HG02678 (cell line): Measurements from ENCODE around the gene TBKBP1.
"Not testable (repeated sequence)": the region's sequence is repeated elsewhere in the genome, so short reads cannot be mapped to it uniquely, and the experiment has no call there.

Experiments
- ATAC-seq: cut with Tn5 transposase; IDR thresholded peaks from one replicate; pipeline ENCODE4 v1.9.1; 2021; ENCODE audit warnings: mild to moderate bottlenecking, moderate library complexity; ENCODE audit not compliant: unreplicated experiment

TBKBP1 gene

GRCh38 chr17:47731396-47731795, 37.4 kb downstream of the TBKBP1 start:
- no peak for ATAC-seq

DNA sequence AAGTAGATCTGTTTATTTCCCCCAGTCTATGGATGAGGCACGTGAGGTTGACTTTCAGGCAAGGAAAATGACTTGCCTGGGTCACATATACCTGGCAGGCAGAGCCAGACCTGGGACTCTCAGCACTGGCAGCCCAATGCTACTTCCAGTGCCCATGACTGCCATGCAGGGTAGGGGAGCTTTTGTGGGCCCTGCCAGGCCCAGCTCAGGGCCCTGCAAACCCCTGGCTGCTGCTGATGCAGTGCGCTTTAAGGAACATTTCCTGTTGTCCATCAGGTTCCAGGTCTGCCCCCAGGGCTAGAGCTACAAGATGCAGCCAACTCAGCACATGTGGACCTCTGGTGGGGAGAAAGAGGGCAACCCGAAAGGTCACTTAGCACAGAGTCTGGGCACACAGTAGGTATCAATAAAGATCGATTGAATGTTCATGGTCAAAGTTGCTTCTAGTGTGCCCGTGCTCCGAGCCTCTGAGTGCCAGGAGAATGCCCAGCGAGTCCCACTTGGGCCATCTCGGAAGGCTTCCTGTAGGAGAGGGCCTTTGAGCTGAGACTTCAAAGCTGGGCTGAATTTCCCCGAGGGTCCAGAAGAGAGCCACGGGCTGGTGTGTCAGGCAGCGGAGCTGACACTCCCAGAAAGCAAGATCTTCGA, 38.6 kb downstream of the TBKBP1 start:
- no peak for ATAC-seq

GRCh38 chr17:47733047-47733673, 39.2 kb downstream of the TBKBP1 start, which contains the start of gene TBX21:
Gene TBX21 (plus strand): TSS chr17:47733236. CDS start chr17:47733455, 219 bp downstream.
- ATAC-seq, result peak; percentile 65

DNA sequence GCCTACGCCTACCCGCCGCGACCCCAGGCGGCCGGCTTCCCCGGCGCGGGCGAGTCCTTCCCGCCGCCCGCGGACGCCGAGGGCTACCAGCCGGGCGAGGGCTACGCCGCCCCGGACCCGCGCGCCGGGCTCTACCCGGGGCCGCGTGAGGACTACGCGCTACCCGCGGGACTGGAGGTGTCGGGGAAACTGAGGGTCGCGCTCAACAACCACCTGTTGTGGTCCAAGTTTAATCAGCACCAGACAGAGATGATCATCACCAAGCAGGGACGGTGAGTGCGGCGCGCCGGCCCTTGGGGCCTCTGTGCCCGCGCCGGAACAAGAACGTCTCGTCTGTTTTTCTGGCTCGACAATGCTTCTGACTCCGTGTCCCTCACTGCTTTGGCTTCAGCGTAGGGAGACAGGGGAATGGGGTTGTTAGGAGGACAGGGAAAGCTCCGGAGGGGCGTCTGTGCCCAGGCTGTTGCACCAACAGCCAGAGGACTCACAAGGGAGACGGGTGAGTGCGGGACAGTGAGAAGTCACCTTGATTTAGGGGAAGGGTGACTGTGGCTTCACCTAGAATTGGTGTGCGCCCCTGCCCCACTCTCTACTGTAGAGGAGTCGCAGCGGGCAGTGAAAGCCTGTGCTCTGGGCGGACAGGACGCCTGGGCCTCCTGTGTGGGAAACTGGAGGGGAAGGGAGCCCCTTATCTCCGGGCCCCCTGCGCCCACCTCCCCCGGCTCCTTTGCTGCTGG, 39.9 kb downstream of the TBKBP1 start:
- ATAC-seq, result peak; percentile 13

DNA sequence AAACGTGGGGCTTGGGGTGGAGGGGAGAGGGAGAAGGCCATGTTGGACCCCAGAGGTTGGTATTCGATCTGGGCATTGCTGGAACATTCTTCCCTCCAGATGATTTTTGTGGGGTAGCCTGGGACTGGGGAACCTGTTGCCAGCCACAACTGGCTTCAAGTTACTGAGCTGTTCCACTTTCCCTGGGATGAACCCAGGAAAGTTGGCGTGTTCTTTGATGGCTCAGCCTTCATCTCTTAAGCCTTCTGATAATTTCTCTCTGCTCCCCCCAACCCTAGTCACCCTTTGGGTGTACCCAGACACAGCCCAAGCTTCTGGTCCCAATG, 41.1 kb downstream of the TBKBP1 start:
- no peak for ATAC-seq

DNA sequence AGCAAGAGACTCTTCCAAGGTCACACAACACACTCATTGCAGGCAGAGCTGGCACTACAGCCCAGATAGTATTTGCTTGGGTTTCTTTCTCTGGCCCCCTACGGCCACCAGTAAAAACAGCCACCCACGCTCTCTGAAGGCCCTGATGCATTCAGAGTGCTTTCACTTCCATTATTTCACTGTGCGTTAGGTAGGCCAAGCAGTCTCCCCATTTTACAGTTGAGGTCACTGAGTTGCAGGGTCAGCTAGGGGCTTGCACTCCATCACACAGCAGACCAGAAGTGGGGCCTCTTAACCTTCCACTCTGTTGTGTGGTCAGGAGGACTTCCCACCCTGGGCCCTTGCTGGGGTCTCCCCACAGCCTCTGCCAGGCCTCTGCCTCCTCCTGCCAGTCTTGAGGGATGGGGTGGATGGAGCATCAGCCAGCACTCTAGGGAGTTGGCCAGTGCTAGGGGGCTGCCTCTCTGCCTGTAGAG, 41.6 kb downstream of the TBKBP1 start:
- ATAC-seq, result peak; percentile 51

- no peak for ATAC-seq
These were observed 42.8 kb downstream of the TBKBP1 start for GRCh38 chr17:47736501-47737495.

DNA sequence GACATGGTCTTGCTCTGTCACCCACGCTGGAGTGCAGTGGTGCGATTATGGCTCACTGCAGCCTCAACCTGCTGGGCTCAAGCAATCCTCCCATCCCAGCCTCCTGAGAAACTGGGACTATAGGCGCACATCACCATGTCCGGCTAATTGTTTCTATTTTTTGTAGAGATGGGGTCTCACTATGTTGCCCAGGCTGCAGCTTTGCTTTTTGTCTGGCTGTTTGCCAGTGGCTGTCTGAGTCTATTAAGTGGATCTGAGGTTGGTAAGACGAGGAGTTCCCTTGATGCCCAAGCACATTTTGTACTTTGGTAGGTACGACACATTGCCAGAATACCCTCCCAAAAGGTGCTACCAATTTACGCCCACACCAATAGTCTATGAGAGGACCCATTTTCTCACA, 44.2 kb downstream of the TBKBP1 start:
- no peak for ATAC-seq

GRCh38 chr17:47739150-47739549, 45.2 kb downstream of the TBKBP1 start:
- ATAC-seq, result no peak

DNA sequence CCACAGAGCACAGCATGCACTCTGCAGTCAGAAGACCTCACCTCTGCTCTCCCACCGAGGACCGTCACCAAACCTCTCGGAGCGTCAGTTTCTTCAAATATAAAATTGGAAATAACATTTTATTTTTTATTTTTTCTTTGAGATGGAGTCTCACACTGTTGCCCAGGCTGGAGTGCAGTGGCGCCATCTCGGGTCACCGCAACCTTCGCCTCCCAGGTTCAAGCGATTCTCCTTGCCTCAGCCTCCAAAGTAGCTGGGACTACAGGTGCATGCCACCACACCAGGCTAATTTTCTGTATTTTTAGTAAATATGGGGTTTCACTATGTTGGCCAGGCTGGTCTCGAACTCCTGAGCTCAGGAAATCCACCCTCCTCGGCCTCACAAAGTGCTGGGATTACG, 46.0 kb downstream of the TBKBP1 start:
- ATAC-seq, result not testable (repeated sequence)

GRCh38 chr17:47741109-47741792, 47.3 kb downstream of the TBKBP1 start:
- ATAC-seq, result no peak

DNA sequence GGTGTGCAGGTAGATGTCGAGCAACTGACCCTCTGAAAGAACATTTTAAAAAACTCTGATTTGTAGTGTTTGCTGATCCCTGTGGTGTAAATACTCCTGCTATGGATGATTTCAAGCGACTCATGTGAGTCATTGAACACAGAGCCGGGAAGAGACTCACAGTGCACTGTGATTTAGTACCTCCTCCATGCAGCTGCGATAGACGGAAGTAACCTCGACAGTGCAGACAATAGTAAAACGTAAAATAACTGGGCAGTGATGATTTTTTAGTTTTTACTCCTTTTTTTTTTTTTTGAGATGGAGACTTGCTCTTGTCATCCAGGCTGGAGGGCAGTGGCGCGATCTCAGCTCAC, 47.8 kb downstream of the TBKBP1 start:
- ATAC-seq, result no peak

- no peak for ATAC-seq
These were observed 48.6 kb downstream of the TBKBP1 start for GRCh38 chr17:47742319-47743181.

DNA sequence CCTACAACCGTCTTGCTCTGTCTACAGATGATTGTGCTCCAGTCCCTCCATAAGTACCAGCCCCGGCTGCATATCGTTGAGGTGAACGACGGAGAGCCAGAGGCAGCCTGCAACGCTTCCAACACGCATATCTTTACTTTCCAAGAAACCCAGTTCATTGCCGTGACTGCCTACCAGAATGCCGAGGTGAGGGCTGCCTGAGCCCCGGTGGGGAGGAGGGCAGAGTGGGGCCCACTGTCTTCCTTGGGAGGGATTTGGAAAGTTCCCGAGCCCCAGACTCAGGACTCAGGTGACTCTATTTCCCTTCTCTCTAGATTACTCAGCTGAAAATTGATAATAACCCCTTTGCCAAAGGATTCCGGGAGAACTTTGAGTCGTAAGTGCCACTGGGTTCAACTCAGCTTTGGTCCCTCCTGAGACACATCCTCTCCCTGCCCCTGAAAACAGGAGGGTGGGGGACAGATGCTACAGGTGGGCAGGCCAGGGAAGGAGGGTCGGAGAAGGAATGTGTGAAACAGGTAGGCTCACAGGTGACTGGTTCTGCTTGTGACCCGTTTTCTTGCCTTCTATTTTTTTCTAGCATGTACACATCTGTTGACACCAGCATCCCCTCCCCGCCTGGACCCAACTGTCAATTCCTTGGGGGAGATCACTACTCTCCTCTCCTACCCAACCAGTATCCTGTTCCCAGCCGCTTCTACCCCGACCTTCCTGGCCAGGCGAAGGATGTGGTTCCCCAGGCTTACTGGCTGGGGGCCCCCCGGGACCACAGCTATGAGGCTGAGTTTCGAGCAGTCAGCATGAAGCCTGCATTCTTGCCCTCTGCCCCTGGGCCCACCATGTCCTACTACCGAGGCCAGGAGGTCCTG, 50.4 kb downstream of the TBKBP1 start:
- ATAC-seq, result no peak

DNA sequence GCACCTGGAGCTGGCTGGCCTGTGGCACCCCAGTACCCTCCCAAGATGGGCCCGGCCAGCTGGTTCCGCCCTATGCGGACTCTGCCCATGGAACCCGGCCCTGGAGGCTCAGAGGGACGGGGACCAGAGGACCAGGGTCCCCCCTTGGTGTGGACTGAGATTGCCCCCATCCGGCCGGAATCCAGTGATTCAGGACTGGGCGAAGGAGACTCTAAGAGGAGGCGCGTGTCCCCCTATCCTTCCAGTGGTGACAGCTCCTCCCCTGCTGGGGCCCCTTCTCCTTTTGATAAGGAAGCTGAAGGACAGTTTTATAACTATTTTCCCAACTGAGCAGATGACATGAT, 51.0 kb downstream of the TBKBP1 start:
- no peak for ATAC-seq

DNA sequence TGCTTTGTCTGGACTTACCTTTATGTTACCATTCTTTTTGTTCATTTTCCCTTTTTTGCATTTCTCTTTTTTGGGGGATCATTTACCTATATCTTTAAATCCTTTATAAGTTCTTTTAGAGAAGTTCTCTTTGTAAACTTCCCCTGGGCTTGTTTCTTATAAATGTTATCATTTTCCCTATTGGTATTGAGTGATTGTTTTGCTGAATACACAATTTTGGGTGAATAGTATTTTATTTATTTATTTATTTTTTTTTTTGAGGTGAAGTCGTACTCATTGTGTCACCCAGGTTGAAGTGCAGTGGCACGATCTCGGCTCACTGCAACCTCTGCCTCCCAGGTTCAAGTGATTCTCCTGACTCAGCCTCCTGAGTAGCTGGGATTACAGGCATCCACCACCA, 57.5 kb downstream of the TBKBP1 start:
- ATAC-seq, result no peak

GRCh38 chr17:47757386-47757785, 63.4 kb downstream of the TBKBP1 start:
- ATAC-seq, result no peak

DNA sequence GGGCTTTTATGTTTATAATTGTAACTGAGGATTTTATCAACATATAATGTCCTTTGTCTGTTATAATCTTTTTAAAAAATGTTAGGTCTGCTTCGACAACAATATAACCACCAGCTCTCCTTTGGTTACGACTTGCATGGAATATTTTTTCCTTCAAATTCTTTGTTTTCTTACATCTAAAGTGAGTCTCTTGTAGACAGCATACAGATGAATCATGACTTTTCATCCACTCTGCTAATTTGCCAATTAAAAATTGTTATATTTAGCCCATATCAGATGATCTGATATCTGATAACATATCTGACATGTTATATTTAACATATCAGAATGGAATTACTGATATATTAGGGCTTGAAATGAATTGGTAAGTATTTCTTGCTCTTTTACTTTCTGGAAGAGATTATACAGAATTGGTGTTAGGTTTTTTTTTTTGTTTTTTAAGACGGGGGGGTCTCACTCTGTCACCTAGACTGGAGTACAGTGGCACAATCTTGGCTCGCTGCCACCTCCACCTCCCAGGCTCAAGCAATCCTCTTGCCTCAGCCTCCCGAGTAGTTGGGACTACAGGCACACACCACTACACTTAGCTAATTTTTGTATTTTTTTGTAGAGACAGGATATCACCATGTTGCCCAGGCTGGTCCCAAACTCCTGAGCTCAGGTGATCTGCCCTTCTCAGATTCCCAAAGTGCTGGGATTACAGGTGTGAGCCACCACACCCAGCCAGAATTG, 66.6 kb downstream of the TBKBP1 start:
- no peak for ATAC-seq
